MM.1S (cell line): ENCODE results near the gene MLXIPL.

Experiments used
- CTCF ChIP-seq: fragments of 300-600 bp; sonication (generic); IDR thresholded peaks from 2 replicates; pipeline ENCODE4 v1.5.1; 2016; ENCODE audit warnings: antibody characterized with exemption, low read length, mixed read lengths
- EZH2 ChIP-seq: fragments of 300-600 bp; sonication (generic); optimal IDR thresholded peaks from 2 replicates; pipeline ENCODE3; 2017; ENCODE audit warnings: low read depth, mild to moderate bottlenecking, antibody characterized with exemption, low read length, mixed read lengths

DNA sequence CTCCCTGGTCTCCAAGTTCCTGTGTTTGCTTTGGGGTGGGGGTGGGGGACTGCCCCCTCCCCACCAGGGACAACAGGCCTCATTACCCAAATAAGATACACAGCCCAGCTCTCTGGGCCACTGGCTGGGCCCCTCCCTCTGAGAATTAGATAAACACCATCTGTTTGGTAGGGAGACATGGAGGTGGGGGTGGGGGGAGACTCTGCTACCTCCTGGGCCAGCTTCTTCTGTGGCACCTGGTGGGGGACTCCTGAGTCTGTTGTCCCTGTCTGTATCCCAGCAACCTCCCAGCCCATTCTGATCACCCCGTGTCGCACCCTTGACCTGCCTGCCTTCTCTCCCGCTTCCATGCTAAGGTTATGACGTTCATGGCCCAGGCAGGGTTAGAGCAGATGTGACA, 5.8 kb downstream of the MLXIPL start:
- TF ChIP-seq CTCF (no peak), EZH2 (no peak)
